SK-N-DZ (cell line): ENCODE data around the gene SLC5A3. TPM values are rescaled to one million over a fixed set of nuclear protein-coding genes. Genes with fewer than 3 reads are reported as not detected.

Experiments
- DNase-seq: peaks from one replicate; pipeline ENCODE4 v3.0.0-alpha.2; 2015; ENCODE audit warnings: low spot score
- polyA plus RNA-seq, 2 experiments: library from polyadenylated mRNA; depleted of rRNA; stranded (reverse); fragments of >200 nt; gene quantifications; 2 replicates each; pipeline ENCODE4 v1.2.3, GENCODE V29; 2014

Gene SLC5A3
- polyA plus RNA-seq (2014; cell fraction: cytosol; rRNA removed): 7.4 and 7.7 TPM in 2 replicates
- 5.9 and 7.1 TPM in 2 replicates for polyA plus RNA-seq (2014; cell fraction: nucleus; rRNA removed)

- DNase-seq: peak; percentile 80
Observed at GRCh38 chr21:34073032-34073748, at the start of gene SLC5A3, which contains the start of gene MRPS6. TSS of gene SLC5A3 (plus strand) at chr21:34073578. CDS start at chr21:34095199, 21,621 bp downstream. TSS of gene MRPS6 (plus strand) at chr21:34073578. CDS start at chr21:34073701, 123 bp downstream.

- DNase-seq: no peak
Observed at GRCh38 chr21:34023691-34024373, 49.5 kb upstream of the SLC5A3 start.

GRCh38 chr21:34024374-34024693 is 49.0 kb upstream of the SLC5A3 start:
- DNase-seq: no peak

GRCh38 chr21:34027721-34028461 is 45.5 kb upstream of the SLC5A3 start:
- DNase-seq: no peak

DNA sequence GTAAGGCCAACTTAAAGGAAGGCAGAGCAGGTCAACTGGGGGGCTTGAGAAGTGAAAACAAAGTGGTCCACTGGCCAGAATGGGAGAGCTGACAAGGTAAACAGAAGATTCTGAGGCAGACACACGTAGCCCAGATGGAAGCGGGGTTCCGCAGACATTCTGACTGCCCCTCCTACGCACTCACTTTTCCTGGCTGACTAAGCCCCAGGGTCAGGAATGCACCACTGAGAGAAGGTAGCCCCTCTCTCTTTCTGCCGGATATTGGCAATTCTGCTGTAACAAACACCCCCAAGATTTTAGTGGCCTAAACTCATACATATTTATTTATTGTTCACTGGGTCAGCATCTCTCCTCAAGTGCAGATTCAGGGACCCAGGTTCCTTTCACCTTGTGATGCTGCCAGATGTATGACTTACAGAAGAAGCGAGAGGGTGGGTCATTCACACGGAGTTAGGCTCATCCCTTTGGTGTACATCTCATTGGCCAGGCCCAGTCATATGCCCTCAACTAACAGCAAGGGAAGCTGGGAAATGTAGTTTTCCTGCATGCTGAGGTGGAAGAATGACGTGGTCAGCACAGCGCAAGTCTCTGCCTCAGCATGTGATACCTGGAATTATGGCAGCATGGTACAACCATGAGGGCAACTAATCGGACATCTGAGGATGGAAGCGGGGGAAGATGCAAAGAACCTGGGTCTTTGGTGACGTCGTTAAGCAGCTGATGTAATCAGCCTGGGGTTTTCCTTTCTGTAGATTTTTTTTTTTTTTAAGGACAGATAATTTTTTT is 43.4 kb upstream of the SLC5A3 start:
- DNase-seq: peak; percentile 80

GRCh38 chr21:34031835-34032370 is 41.5 kb upstream of the SLC5A3 start:
- no peak for DNase-seq

DNA sequence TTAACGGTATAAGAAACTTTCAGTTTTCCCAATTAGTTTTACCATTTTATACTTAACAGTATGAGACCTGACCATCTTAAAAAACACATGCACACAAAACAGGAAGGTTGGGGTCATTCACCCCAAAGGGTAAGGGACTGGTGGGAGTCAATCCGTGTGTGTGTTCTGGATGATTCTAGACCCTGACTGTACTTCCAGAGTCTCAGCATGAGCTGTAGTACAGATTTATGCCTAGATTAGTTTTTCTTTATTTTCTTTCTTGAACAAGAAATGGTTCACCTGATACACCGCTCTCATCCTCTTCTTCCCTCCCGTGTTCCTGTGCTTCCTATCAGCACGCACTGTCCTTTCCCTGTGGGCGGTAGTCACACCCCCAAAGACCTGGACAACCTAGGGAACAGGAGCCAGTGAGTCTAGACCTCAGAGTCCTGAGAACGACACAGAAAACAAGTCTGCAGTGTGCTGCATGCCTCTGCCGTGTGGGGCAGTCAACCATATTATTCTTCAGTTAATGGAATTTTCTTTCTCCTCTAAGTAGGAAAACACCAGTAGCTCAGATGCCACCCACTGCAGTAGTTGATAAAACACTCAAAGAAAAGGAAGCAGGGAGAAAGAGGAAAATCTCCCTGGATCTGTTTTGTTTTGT is 38.9 kb upstream of the SLC5A3 start:
- DNase-seq: no peak

DNA sequence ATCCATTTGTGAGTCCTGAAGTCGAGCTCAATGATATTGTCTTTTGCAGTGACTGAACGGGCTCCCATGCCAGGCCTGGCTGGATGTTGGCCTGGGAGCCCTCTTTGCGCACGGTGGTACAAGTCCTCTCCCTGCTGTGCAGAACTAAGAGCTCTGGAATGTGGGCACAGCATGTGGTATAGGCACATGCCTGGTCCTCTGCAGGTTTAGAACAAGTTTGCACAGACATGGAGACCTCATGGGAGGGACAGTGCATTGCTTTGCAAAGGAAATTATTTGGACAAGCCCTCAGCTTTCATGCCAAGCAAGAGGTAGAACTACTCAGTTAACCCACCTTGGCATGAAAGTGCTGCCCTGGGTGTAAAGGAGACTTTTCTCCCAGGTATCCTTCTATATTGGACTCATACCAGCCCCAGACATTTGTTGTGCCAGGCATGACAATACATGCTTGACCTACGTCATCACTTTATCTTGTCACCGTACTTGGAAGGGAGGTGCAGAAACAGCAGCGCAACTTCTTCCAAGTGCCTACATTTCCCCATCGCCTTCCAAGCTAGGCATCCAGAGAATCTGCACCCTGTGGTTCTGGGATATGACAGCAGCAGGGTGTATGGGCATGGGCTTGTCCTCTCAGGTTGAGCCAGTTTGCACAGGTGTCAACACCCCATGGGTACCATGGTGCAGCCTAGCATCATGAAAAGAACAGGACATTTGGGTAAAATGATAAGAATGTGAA is 37.6 kb upstream of the SLC5A3 start:
- no peak for DNase-seq

DNA sequence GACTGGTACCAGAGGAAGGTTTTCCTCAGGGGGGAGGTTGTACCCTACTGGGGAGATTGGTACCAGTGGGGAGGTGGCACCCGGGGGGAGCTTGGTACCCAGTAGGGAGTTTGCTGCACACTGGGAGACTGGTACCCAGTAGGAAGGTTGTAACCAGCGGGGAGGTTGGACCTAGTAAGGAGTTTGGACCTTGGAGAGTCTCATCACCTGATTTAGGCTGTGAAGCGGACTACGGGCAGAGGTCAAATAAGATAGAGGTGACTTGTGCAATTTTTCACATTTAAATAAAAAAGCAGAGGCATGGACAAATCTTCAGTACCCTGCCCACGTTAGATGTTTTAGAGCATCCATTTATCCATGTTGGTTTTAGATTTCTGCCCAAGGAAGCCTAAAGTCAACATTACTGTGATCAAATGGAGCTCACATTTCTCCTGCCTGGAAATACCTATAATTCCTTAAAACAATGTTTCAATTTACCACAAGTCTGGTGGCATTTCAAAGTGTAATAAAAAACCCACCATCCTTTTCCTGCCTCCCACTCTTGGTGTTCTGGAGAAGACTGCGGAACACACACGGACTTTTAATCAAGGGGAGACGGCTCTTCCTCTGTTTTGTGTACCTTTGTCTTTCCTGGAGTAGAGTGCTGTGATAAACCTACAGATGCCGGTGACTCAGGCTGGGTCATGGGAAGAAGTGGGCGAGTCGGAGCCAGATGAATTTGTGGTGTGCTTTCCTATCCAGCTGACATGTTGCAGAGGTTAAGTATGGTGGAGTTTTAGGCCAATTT is 36.2 kb upstream of the SLC5A3 start:
- DNase-seq: no peak

GRCh38 chr21:34039678-34040382 is 33.5 kb upstream of the SLC5A3 start:
- DNase-seq: no peak

GRCh38 chr21:34042735-34043134 is 30.6 kb upstream of the SLC5A3 start:
- no peak for DNase-seq

- DNase-seq: no peak
Observed at GRCh38 chr21:34043333-34043732, 30.0 kb upstream of the SLC5A3 start.

GRCh38 chr21:34046917-34047316 is 26.5 kb upstream of the SLC5A3 start:
- no peak for DNase-seq

- no peak for DNase-seq
Observed at GRCh38 chr21:34047835-34048234, 25.5 kb upstream of the SLC5A3 start.

DNA sequence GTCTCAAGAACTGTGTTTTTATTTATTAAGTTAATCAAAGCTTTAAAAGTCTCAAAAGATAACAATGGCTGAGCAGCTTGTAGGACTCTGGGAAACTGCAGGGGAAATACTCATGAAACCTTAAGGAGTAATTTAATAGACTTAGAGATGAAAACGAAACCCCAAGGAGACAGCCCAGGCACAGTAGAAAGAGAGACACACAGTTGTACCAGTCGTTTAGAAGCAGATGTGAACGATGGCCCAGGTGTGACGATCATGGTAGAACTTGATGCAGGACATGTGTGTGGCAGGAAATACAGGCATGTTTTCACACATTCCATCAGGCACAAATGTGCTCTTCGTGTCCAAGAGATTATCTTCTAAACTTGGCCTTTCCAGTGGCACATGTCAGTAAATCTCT is 21.2 kb upstream of the SLC5A3 start:
- DNase-seq: no peak

DNA sequence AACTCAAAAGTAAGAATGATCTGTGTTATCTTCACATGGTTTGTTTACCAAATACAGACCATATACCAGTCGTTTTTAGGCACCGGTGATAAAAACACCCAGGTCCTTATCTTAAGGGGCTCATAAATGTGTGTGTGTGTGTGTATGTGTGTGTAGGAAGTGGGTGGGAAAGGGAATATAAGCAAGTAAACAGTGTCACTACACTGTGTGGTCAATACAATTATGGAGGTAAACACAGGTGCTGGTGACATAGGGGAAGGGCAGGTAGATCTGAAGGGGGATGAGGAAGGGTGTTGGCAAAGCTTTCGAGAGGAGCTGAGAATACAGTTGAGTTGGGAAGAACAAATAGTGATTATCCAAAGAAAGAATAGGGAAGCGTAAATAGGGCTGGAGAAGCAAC is 19.1 kb upstream of the SLC5A3 start:
- DNase-seq: no peak

- no peak for DNase-seq
Observed at GRCh38 chr21:34055615-34056014, 17.8 kb upstream of the SLC5A3 start.

- DNase-seq: peak; percentile 15
Observed at GRCh38 chr21:34061983-34062382, 11.4 kb upstream of the SLC5A3 start.

- DNase-seq: no peak
Observed at GRCh38 chr21:34065027-34065426, 8.4 kb upstream of the SLC5A3 start.
